Stimulated activated naive B cell treated with anti-CD40 and anti-IgM and Interleukin-4, amounts not matched to agents 10 μg/mL and 1 μg/mL and 100 μg/mL, for 72 hours (primary cell): Measurements from ENCODE around the gene NID2.

Source experiments
- ATAC-seq, 2 donors: fragments of 150-1000 bp; cut with Tn5 transposase; replicated peaks; 2 replicates each; pipeline ENCODE4 v1.10.0; 2021; ENCODE audit warnings: moderate library complexity in 1 of 2
- DNase-seq: peaks from one replicate; pipeline ENCODE4 v3.0.0; 2021
- H3K27ac Mint-ChIP-seq: one replicate; pipeline ENCODE4 v1.8.0; 2022; ENCODE audit warnings: mild to moderate bottlenecking, mixed read lengths
- H3K27me3 Mint-ChIP-seq, 2 donors: one replicate each; pipeline ENCODE4 v1.8.0; 2022; ENCODE audit warnings: mixed read lengths in 2 of 2
- H3K36me3 Mint-ChIP-seq, 2 donors: one replicate each; pipeline ENCODE4 v1.8.0; 2022; ENCODE audit warnings: mixed read lengths in 2 of 2, mild to moderate bottlenecking in 1 of 2
- H3K4me1 Mint-ChIP-seq, 2 donors: one replicate each; pipeline ENCODE4 v1.8.0; 2022; ENCODE audit warnings: mixed read lengths in 2 of 2, mild to moderate bottlenecking in 1 of 2
- H3K4me3 Mint-ChIP-seq, 2 donors: one replicate each; pipeline ENCODE4 v1.8.0; 2022; ENCODE audit warnings: mild to moderate bottlenecking in 2 of 2, mixed read lengths in 2 of 2, moderate library complexity in 1 of 2
- H3K9me3 Mint-ChIP-seq, 2 donors: one replicate each; pipeline ENCODE4 v1.8.0; 2022; ENCODE audit warnings: mixed read lengths in 2 of 2, mild to moderate bottlenecking in 1 of 2

NID2 gene

DNA sequence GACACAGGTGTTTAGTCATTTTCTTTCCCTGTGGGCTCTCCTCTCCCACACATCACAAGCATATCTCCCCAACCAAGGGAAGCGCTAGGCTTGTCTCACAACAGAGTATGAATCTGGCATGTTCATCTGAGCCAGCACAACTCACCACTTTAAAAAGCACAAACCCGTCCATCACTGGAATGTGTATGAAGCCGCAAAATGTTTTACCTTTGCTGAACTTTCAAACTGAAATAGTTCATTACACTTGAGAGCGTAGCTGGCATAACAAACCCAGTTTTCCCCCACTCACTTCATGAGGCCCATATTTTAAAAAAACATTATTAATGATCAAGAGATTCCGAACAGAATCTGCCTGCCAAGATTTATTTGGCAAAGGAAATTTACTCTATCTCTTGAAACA is 15.8 kb downstream of the NID2 start:
- ATAC-seq: no peak
- Mint-ChIP-seq H3K4me1 (no peaks in the 10 kb centered on the region), H3K4me3 (no peak overlapping the region), H3K27me3 (peaks cover 0 to 9% of the 10 kb centered on the region in 2 donors), H3K36me3 (no peaks in the 10 kb centered on the region), H3K9me3 (no peaks in the 10 kb centered on the region), H3K27ac (no peak overlapping the region)
- DNase-seq: no peak

DNA sequence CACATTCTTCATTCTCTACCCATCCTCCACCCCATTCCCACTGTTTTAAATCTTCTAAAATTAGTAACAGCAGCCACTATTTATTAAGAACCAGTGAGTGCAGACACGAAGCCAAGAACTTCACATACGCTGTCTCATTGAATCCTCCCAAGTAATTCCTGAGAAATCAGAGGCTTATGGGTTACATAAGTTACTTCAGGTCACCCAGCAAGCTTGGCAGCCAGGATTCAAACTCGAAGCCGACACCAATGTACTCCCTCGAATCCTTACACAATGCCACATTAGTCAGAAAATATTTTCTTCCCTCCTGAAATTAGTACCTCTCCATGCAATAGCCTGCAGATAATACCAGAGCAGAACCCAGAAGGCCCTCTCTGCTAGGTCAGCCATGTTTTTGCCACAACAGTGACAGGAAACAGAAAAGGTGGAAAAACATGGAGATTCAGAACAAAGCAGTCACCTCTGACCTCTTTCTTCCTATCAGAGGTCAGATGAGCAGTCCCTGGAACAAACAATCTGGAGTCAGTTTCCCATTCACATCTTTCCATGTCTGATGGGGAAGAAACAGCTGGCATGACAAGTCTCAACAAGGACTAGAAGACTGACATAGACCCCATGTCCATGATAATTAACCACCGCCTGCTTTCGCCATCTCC is 16.4 kb downstream of the NID2 start:
- H3K9me3 Mint-ChIP-seq: no peaks in the 10 kb centered on the region
- no peak overlapping the region for H3K27ac Mint-ChIP-seq
- DNase-seq: no peak
- H3K4me3 Mint-ChIP-seq: no peak overlapping the region
- H3K4me1 Mint-ChIP-seq: no peaks in the 10 kb centered on the region
- H3K27me3 Mint-ChIP-seq: peaks cover 0 to 9% of the 10 kb centered on the region in 2 donors
- no peaks in the 10 kb centered on the region for H3K36me3 Mint-ChIP-seq
- ATAC-seq: no peak

DNA sequence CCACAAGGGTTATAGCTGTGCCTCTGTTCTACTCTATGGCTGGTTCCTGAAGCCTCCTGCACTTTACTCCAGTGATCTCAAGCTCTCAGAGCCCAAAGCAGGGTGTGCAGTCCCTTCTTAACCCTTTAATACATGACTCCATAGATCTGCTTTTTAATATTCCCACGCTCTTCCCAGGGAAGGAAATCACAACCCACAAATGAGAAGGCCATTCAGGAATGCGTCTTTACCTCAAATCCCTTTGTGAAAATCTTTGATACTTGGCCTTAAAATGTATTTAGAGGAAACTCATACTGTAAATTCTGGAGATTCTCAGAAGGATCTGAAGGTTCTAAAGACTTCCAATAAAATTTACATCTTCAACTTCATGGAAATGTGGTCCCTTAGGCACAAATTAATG is 17.0 kb downstream of the NID2 start:
- no peaks in the 10 kb centered on the region for H3K9me3 Mint-ChIP-seq
- H3K27ac Mint-ChIP-seq: no peak overlapping the region
- no peak overlapping the region for H3K4me3 Mint-ChIP-seq
- DNase-seq (no peak), ATAC-seq (no peak)
- no peaks in the 10 kb centered on the region for H3K36me3 Mint-ChIP-seq
- peaks cover 0 to 9% of the 10 kb centered on the region in 2 donors for H3K27me3 Mint-ChIP-seq
- no peaks in the 10 kb centered on the region for H3K4me1 Mint-ChIP-seq

DNA sequence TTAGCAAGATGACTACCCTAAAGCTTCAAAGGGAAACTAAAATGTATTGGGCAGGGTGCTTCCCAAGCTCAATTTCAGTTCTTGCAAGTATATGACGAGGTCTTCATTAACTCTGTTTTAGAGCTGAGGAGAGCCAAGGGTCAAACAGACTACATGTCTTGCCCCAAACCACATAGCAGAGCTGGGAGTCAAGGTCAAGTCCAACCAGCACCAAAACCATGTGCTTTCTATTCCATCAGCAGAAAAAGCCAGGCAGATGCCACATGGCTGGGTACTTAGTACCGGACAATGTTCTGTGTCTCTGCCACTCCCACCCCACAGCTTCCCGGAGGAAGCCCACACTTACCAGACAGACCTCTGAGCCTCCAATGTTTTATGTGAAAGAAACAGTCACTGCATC is 17.6 kb downstream of the NID2 start:
- Mint-ChIP-seq H3K27ac (no peak overlapping the region), H3K36me3 (no peaks in the 10 kb centered on the region), H3K4me3 (no peak overlapping the region), H3K9me3 (no peaks in the 10 kb centered on the region), H3K27me3 (peaks cover 0 to 9% of the 10 kb centered on the region in 2 donors), H3K4me1 (no peaks in the 10 kb centered on the region)
- DNase-seq (no peak), ATAC-seq (no peak)

DNA sequence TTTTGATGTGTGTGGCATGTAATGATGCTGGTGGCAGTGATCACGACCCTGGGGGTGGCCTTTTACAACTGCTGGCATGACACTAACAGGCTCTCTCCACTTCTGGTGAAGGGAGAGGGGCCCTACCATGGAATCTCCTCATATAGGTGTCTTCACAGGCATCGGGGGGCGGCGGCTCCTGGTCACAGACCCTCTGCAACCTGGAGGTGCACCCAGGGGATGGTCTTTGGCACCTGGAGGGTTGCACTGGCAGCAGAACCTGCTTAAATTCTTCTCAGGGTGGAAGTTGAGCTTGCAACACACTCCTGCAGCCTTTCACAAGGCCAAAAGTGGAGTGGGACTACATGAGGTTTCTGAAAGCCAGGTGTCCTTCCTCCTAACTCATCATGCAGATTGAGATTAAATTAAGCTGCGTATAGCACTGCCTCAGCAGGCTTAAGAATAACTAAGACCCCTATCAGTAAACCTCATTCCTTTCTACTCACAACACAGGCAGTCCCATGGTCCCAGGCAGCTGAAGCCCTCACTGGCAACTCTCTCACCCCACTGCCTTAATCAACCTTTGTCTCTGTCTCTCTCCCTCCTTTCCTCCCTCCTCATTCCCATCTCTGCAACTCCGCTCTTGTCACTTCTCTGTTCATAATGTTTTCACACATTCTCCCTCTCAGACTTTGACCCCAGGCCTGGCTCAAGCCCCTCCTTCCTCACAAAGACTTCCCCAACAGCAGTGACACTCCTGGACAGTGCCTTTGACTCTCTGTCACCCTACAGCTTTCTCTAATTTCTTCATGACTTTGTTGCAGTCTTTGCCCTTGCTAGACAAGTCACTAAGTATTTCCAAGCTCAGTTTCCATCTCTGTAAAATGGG is 18.9 kb downstream of the NID2 start:
- peaks cover 0 to 9% of the 10 kb centered on the region in 2 donors for H3K27me3 Mint-ChIP-seq
- no peaks in the 10 kb centered on the region for H3K36me3 Mint-ChIP-seq
- DNase-seq (no peak), ATAC-seq (no peak)
- H3K9me3 Mint-ChIP-seq: no peaks in the 10 kb centered on the region
- no peak overlapping the region for H3K27ac Mint-ChIP-seq
- H3K4me3 Mint-ChIP-seq: no peak overlapping the region
- peaks cover 8 to 10% of the 10 kb centered on the region in 2 donors for H3K4me1 Mint-ChIP-seq

DNA sequence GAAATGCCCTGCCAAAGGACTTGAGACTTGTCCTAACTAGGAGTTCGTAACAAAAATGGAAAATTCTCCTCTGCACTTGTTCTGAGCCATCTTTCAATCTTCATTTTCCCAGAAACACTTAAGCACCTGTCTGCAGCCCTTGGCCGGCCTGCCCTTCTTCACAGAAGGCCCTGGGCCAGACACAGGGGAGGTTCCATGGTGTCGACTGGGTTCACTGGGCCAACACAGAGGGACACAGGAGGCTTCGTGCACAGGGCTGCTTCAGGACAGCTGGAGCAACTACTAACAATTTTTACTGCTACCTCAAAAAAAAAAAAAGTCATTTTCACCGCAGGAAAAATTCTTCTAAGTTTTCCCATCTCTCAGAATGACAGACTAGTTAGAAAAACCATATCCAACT is 19.6 kb downstream of the NID2 start:
- DNase-seq (no peak), ATAC-seq (no peak)
- H3K27ac Mint-ChIP-seq: no peak overlapping the region
- H3K27me3 Mint-ChIP-seq: peaks cover 0 to 9% of the 10 kb centered on the region in 2 donors
- H3K36me3 Mint-ChIP-seq: no peaks in the 10 kb centered on the region
- no peaks in the 10 kb centered on the region for H3K9me3 Mint-ChIP-seq
- no peak overlapping the region for H3K4me3 Mint-ChIP-seq
- H3K4me1 Mint-ChIP-seq: peaks cover 8 to 12% of the 10 kb centered on the region in 2 donors

DNA sequence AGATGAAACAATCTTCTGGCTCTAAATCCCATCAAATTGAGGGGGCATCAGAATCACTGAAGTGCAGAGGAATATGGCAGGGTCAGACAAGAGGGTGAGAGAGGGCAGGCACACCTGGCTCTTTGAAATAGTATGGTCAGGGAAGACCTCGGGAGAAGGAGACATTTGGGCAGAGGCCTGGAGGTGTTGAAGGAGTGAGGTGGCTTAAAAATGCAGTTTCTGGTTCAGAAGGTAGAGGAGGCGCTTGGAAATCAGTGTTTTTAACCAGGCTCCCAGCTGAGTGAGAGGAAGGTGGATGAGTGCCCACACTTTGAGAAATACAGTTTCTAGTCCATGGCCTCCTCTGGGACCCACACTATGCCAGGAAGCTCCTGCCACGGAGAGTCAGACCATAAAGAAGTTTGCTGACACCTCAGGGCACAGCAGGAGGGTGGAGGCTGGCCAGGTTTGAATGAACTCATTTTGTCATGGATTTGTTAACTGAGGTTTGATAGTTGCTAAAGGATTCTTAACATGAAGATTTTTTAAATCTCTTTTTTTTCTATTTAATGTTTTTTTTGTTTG is 20.1 kb downstream of the NID2 start:
- H3K27ac Mint-ChIP-seq: no peak overlapping the region
- no peak for ATAC-seq

DNA sequence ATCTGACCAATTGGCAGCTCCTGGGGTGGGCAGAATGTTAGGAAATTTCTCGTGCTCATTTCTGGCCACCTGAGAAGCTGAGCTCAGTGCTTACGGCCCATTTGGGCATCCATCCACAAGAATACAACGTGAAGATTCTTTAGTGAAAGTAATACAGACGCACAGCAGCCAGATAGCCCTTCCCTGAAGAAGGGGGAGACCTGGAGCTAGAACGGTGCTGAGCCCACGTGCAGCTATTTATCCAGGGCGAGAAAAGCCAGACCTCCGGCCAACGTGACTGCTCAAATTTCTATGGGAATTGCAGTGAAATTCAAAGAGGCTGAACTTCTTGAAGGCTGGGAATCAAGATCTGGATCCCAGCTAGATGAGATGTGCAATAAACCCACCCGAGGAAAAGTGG is 20.7 kb downstream of the NID2 start:
- H3K36me3 Mint-ChIP-seq: no peaks in the 10 kb centered on the region
- no peaks in the 10 kb centered on the region for H3K9me3 Mint-ChIP-seq
- no peak overlapping the region for H3K4me3 Mint-ChIP-seq
- ATAC-seq (no peak), DNase-seq (no peak)
- H3K4me1 Mint-ChIP-seq: peaks cover 13 to 21% of the 10 kb centered on the region in 2 donors
- no peak overlapping the region for H3K27ac Mint-ChIP-seq
- H3K27me3 Mint-ChIP-seq: peaks cover 6 to 9% of the 10 kb centered on the region in 2 donors

More for the DNA sequence above, 20.1 kb downstream of the NID2 start:
- DNase-seq: no peak
- Mint-ChIP-seq H3K27me3 (peaks cover 2 to 6% of the 10 kb centered on the region in 2 donors), H3K4me1 (peaks cover 11 to 15% of the 10 kb centered on the region in 2 donors), H3K9me3 (no peaks in the 10 kb centered on the region), H3K36me3 (no peaks in the 10 kb centered on the region), H3K4me3 (no peak overlapping the region)

DNA sequence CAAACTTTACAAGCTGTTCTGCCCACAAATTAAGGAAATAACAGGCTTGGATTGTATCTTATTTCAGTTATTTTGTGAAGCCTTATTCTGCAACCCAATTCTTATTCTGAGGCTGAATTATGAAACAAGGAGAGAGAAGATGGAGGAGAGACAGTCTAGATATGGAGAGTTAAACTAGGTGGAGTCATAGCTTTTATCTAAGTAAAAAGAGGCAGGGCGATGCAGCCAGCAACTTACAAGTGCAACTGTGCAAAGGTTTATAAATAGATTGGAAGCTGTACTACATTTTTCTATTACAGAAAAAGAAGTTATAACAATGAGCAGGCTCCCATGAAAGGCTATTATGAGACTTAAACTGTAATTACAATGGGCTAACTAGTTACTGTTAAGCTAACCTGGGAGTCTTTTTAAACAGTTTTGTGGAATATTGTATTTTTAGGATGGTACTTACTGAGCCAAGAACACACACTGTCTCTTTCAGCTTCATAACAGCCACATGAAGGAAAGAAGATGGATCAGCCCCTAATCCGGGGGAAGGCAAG is 22.4 kb downstream of the NID2 start:
- no peaks in the 10 kb centered on the region for H3K9me3 Mint-ChIP-seq

DNA sequence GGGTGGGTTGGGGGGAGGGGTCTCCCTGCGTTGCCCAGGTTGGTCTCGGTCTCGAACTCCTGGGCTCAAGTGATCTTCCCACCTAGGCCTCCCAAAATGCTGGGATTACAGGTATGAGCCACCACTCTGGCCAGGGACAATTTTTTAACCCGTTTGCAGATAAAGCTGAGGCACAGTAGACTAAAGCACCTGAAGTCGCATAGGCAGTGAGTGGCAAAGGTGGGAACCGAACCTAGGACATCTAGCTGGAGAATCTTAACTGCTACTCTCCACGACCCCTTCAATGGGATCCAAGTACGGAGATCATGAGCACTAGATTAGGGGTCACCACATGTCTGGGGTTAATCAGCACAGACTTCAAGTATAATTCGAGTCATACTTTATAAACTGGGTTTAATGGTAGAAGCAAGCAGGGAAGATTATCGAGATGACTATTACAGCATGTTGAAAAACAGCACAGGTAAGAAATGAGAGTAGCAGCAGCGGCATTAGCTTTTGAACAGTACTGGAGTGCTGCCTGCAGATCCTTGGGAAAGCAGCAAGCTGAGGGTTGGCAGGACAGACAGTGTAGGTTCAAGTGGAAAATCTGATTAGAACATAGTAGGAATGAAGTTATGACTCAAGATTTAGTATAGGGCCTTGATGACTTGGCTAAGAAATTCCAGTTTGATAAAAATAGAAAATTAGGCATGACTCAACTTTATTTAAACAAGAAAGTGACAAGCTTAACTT is 23.9 kb downstream of the NID2 start:
- Mint-ChIP-seq H3K4me1 (peaks cover 13 to 23% of the 10 kb centered on the region in 2 donors), H3K27me3 (peaks cover 7 to 18% of the 10 kb centered on the region in 2 donors), H3K9me3 (no peaks in the 10 kb centered on the region), H3K36me3 (no peaks in the 10 kb centered on the region), H3K27ac (no peak overlapping the region), H3K4me3 (peak overlapping the region in 1 of 2 donors; percentile 14)
- ATAC-seq (peak in 1 of 2 donors; percentile 25), DNase-seq (no peak)

More for the DNA sequence above, 22.4 kb downstream of the NID2 start:
- Mint-ChIP-seq H3K4me3 (no peak overlapping the region), H3K36me3 (no peaks in the 10 kb centered on the region), H3K27me3 (peaks cover 7 to 18% of the 10 kb centered on the region in 2 donors), H3K27ac (no peak overlapping the region), H3K4me1 (peaks cover 13 to 23% of the 10 kb centered on the region in 2 donors)
- ATAC-seq (no peak), DNase-seq (no peak)

DNA sequence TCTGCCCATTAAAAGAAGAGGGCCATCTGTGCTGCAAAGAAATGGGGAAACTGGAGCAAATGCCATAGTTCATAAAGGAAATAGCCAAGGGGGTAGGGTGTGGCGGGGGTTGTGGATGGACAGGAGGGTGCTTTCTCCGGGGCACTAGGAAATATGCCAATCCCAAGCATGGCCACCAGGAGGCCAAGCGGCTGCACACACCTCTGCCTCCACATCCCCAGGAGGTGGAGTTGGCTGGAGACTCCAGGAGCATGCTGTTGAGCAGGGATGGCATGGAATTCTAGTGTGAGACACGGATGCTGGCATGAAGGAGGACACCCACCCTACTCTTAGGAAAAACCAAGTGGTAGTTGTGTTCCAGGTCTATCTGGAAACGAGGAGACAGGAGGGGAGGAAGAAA is 25.2 kb downstream of the NID2 start:
- H3K27me3 Mint-ChIP-seq: peaks cover 7 to 18% of the 10 kb centered on the region in 2 donors
- no peaks in the 10 kb centered on the region for H3K36me3 Mint-ChIP-seq
- H3K4me3 Mint-ChIP-seq: no peak overlapping the region
- ATAC-seq (peak; percentile 54 to 65), DNase-seq (peak; percentile 6)
- H3K4me1 Mint-ChIP-seq: peaks cover 14 to 23% of the 10 kb centered on the region in 2 donors
- no peaks in the 10 kb centered on the region for H3K9me3 Mint-ChIP-seq
- no peak overlapping the region for H3K27ac Mint-ChIP-seq

DNA sequence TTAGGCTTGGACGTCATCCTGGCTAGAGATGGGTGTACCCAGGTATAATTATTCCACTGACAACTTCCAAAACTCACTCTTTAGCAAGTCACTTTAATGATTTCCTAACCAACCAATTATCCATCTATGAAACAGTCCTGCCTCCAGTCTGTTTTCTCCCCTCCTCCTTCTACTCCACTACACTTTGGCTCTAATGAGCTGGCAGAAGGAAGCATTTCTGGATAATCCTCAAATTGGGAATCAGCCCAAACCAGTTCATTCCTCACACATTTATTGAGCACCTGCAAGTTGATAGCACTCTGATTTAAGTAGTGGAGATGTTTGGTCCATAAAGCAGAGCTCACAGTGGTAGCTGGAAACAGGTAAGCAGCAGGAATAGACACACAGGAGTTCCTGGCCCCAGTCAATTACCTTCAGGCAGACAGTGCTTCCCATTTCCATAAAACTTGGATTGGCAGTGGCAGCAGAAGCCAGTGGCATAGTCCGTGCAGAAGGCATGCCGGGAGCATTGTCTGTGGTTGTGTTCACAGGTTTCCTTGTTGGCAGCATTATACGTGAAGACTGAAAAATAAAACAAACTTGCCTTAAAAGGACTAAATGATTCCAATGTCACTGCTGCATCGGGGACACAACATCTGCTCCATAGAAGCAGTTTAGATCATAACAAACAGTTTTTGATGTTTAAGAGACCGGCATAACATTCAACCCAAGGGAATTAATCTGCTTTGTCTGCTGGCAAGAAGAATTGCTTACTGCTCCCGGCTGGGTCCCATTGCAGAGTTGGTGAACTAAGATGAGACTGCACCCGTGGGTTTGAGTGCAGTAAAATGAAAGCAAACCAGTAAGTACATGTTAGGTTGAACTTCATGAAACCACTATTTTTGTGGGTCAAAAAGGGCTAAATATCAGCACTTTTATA is 26.2 kb downstream of the NID2 start:
- H3K27me3 Mint-ChIP-seq: peaks cover 13 to 18% of the 10 kb centered on the region in 2 donors
- no peaks in the 10 kb centered on the region for H3K36me3 Mint-ChIP-seq
- H3K4me1 Mint-ChIP-seq: peaks cover 14 to 23% of the 10 kb centered on the region in 2 donors
- no peak overlapping the region for H3K27ac Mint-ChIP-seq
- H3K4me3 Mint-ChIP-seq: no peak overlapping the region
- no peak for ATAC-seq
- no peaks in the 10 kb centered on the region for H3K9me3 Mint-ChIP-seq
- no peak for DNase-seq

DNA sequence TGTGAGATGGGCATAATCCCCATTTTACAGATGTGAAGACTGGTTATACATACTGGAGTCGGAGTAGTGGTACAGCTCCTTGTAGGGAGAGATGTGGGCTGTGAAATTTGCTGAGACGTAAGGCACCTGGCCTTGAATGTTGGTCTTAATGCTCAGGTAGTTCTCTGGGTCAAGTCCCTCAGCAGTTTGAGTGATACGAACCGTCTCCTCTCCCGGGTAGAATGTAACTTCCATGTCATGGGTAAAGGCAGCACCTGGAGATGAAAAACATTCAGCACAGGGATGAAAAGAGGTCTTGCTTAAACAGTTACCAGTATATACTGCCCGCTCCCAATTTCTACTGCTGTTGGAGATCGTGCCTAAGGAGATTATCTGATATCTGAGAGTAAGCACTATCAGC is 28.3 kb downstream of the NID2 start:
- H3K36me3 Mint-ChIP-seq: no peaks in the 10 kb centered on the region
- no peak overlapping the region for H3K27ac Mint-ChIP-seq
- no peak for DNase-seq
- H3K9me3 Mint-ChIP-seq: peaks cover 3 to 5% of the 10 kb centered on the region in 2 donors
- ATAC-seq: no peak
- no peak overlapping the region for H3K4me3 Mint-ChIP-seq
- H3K4me1 Mint-ChIP-seq: peaks cover 11 to 20% of the 10 kb centered on the region in 2 donors
- peaks cover 18 to 21% of the 10 kb centered on the region in 2 donors for H3K27me3 Mint-ChIP-seq
